OCI-LY1 (cell line): ENCODE measurements around the gene FANCE.

Experiments
- H2AFZ ChIP-seq: fragments of 200-600 bp; sonication (generic), shearing (Covaris generic); 2 replicates; pipeline ENCODE4 v1.6.0; 2014; ENCODE audit warnings: antibody characterized with exemption, mild to moderate bottlenecking, low read length
- H3F3A ChIP-seq: fragments of 200-600 bp; sonication (generic), shearing (Covaris generic); 2 replicates; pipeline ENCODE4 v1.6.0; 2014; ENCODE audit warnings: mild to moderate bottlenecking, antibody characterized with exemption, low read length, moderate library complexity; ENCODE audit not compliant: insufficient read depth
- H3K27ac ChIP-seq: fragments of 200-600 bp; sonication (generic); 2 replicates; pipeline ENCODE4 v1.5.1; 2014; ENCODE audit warnings: low read length, mixed run types, mild to moderate bottlenecking, low read depth; ENCODE audit not compliant: poor library complexity, severe bottlenecking
- H3K27me3 ChIP-seq: fragments of 200-600 bp; sonication (generic); 2 replicates; pipeline ENCODE4 v1.6.0; 2014; ENCODE audit warnings: antibody characterized with exemption, mild to moderate bottlenecking, low read length, moderate library complexity; ENCODE audit not compliant: insufficient read depth
- H3K36me3 ChIP-seq: fragments of 200-600 bp; sonication (generic); 2 replicates; pipeline ENCODE4 v1.6.1; 2014; ENCODE audit warnings: mild to moderate bottlenecking, antibody characterized with exemption, low read length, moderate library complexity, mixed read lengths; ENCODE audit not compliant: insufficient read depth
- H3K4me1 ChIP-seq: fragments of 200-600 bp; sonication (generic); 2 replicates; pipeline ENCODE4 v1.5.1; 2014; ENCODE audit warnings: mild to moderate bottlenecking, low read length, moderate library complexity; ENCODE audit not compliant: insufficient read depth, severe bottlenecking
- H3K4me2 ChIP-seq: fragments of 200-600 bp; sonication (generic), shearing (Covaris generic); 2 replicates; pipeline ENCODE4 v1.6.1; 2014; ENCODE audit warnings: low read length
- H3K4me3 ChIP-seq: fragments of 200-600 bp; sonication (generic); 2 replicates; pipeline ENCODE4 v1.5.1; 2014; ENCODE audit warnings: low read length, low read depth, mild to moderate bottlenecking, mixed read lengths; ENCODE audit not compliant: poor library complexity, severe bottlenecking
- H3K79me2 ChIP-seq: fragments of 200-600 bp; shearing (Covaris generic); 2 replicates; pipeline ENCODE4 v1.6.1; 2016; ENCODE audit warnings: mixed run types, low read length, mixed read lengths; ENCODE audit not compliant: insufficient read depth
- H3K9ac ChIP-seq: fragments of 200-600 bp; sonication (generic), shearing (Covaris generic); 2 replicates; pipeline ENCODE4 v1.6.1; 2014; ENCODE audit warnings: mild to moderate bottlenecking, low read length, mixed read lengths
- H3K9me2 ChIP-seq: fragments of 200-600 bp; sonication (generic), shearing (Covaris generic); 2 replicates; pipeline ENCODE4 v1.6.1; 2014; ENCODE audit warnings: low read depth, mild to moderate bottlenecking, low read length, mixed read lengths
- H3K9me3 ChIP-seq: fragments of 200-600 bp; shearing (Covaris generic); 2 replicates; pipeline ENCODE4 v1.6.1; 2014; ENCODE audit warnings: low read length, mixed read lengths
- H4K20me1 ChIP-seq: fragments of 200-600 bp; sonication (generic), shearing (Covaris generic); 2 replicates; pipeline ENCODE4 v1.6.0; 2016; ENCODE audit warnings: mild to moderate bottlenecking, low read length; ENCODE audit not compliant: insufficient read depth
- CTCF ChIP-seq: fragments of 200-600 bp; sonication (generic), shearing (Covaris generic); IDR thresholded peaks from 2 replicates; pipeline ENCODE4 v1.5.1; 2017; ENCODE audit warnings: mild to moderate bottlenecking, antibody characterized with exemption, low read length, moderate library complexity, mixed read lengths
- EZH2 ChIP-seq: fragments of 200-600 bp; sonication (generic), shearing (Covaris generic); IDR thresholded peaks from 2 replicates; pipeline ENCODE4 v1.8.0; 2017; ENCODE audit warnings: borderline replicate concordance, mixed run types, mild to moderate bottlenecking, antibody characterized with exemption, low read length, moderate library complexity, mixed read lengths

The FANCE gene

GRCh38 chr6:35508542-35508941, 56.4 kb downstream of the FANCE start:
- no peaks in the 10 kb centered on the region for H3K79me2 ChIP-seq
- H3K4me2 ChIP-seq, result no peak overlapping the region
- peaks cover 6% of the 10 kb centered on the region for H3K27me3 ChIP-seq
- no peak overlapping the region for H2AFZ ChIP-seq
- H3K36me3 ChIP-seq, result no peaks in the 10 kb centered on the region
- H3K9ac ChIP-seq, result no peak overlapping the region
- H3K27ac ChIP-seq, result no peak overlapping the region
- no peaks in the 10 kb centered on the region for H3F3A ChIP-seq
- no peaks in the 10 kb centered on the region for H3K9me2 ChIP-seq
- no peaks in the 10 kb centered on the region for H3K4me1 ChIP-seq
- no peaks in the 10 kb centered on the region for H4K20me1 ChIP-seq
- no peak overlapping the region for H3K4me3 ChIP-seq
- no peaks in the 10 kb centered on the region for H3K9me3 ChIP-seq
- no peak for TF ChIP-seq CTCF
- no peak for TF ChIP-seq EZH2

- no peak overlapping the region for H3K9ac ChIP-seq
- H2AFZ ChIP-seq, result no peak overlapping the region
- H3K4me2 ChIP-seq, result no peak overlapping the region
These were observed 58.9 kb downstream of the FANCE start for GRCh38 chr6:35510916-35511561.

GRCh38 chr6:35511562-35511941, 59.4 kb downstream of the FANCE start:
- no peaks in the 10 kb centered on the region for H3K79me2 ChIP-seq
- H4K20me1 ChIP-seq, result no peaks in the 10 kb centered on the region
- H3K27ac ChIP-seq, result no peak overlapping the region
- no peak overlapping the region for H3K9ac ChIP-seq
- H3K9me2 ChIP-seq, result no peaks in the 10 kb centered on the region
- H3K4me1 ChIP-seq, result no peaks in the 10 kb centered on the region
- no peak overlapping the region for H2AFZ ChIP-seq
- H3K4me2 ChIP-seq, result no peak overlapping the region
- no peaks in the 10 kb centered on the region for H3K36me3 ChIP-seq
- no peak overlapping the region for H3K4me3 ChIP-seq
- H3K9me3 ChIP-seq, result no peaks in the 10 kb centered on the region
- TF ChIP-seq EZH2, result no peak
- no peak for TF ChIP-seq CTCF
- H3K27me3 ChIP-seq, result peaks cover 6% of the 10 kb centered on the region
- H3F3A ChIP-seq, result no peaks in the 10 kb centered on the region

More at GRCh38 chr6:35510916-35511561, 58.9 kb downstream of the FANCE start:
- Histone ChIP-seq H3K36me3 (no peaks in the 10 kb centered on the region), H3K79me2 (no peaks in the 10 kb centered on the region), H3F3A (no peaks in the 10 kb centered on the region), H3K27ac (no peak overlapping the region), H3K4me1 (no peaks in the 10 kb centered on the region), H3K4me3 (no peak overlapping the region), H3K9me2 (no peaks in the 10 kb centered on the region), H4K20me1 (no peaks in the 10 kb centered on the region), H3K27me3 (peaks cover 6% of the 10 kb centered on the region), H3K9me3 (no peaks in the 10 kb centered on the region)
- TF ChIP-seq EZH2, result no peak
- no peak for TF ChIP-seq CTCF
